GM13977 (cell line): Measurements from ENCODE around the gene CAPN2.

Experiments
- DNase-seq: peaks from one replicate; pipeline ENCODE4 v3.0.0; 2012; ENCODE audit warnings: low spot score
- CTCF ChIP-seq: IDR thresholded peaks from 2 replicates; pipeline ENCODE4 v1.5.1; 2012; ENCODE audit warnings: mild to moderate bottlenecking, control low read depth; ENCODE audit not compliant: insufficient read depth; ENCODE audit errors: extremely low read depth, missing control alignments
- in situ Hi-C: fragments of 300-500 bp; cut with MboI; formaldehyde crosslinking; loops from one replicate; pipeline ENCODE4 v1.12.0; 2022; ENCODE audit warnings: low sequenced_read_pairs, low pct_unique_long_range_greater_than_20kb, mixed read lengths, inconsistent platforms; ENCODE audit not compliant: unreplicated experiment

CAPN2 gene

GRCh38 chr1:223707256-223708000, 4.9 kb upstream of the CAPN2 start:
- no peak for TF ChIP-seq CTCF
- no peak for DNase-seq
- in situ Hi-C loops = no loop called here

GRCh38 chr1:223708001-223708359, 4.4 kb upstream of the CAPN2 start:
- no peak for TF ChIP-seq CTCF
- DNase-seq = no peak
- in situ Hi-C loops = no loop called here

DNA sequence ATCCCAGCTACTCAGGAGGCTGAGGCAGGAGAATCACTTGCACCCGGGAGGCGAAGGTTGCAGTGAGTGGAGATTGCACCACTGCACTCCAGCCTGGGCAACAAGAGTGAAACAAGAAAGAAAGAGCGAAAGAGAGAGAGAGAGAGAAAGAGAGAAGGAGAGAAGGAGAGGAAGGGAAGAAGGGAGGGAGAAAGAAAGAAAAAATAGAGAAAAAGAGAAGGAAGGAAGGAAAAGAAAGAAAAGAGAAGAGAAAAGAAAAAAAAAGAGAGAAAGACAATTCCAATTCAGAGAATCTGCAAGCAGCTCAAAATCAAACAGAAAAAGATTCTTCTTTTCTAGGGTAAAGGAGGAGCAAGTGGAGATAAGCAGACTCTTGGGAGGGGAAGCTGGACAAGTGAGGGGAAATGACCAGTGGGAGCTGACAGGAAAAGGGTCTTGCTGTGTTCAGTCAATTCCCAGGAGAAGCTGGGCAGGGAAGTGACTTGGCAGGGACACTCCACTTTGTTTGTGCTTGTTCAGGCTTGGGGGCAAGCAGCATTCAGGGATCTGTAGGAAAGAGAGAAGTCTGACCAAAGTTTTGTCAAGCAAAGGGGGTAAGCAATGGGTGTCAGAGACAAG, 3.6 kb upstream of the CAPN2 start:
- no peak for TF ChIP-seq CTCF

DNA sequence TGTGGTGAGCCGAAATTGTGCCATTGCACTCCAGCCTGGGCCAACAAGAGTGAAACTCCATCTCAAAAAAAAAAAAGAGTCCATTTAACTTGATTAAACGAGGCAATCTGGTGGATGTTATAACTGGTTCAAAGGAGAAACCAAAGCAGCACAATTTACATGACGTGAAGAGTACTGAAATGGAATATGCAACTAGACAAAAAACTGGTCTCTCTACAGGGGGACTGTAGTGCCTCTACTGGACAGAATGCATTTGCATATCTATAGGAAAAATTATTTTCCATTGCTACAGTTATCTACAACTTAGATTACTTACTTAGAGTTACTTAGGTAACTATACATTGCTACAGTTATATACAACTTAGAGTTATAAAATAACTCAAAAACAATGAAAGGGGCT, 2.7 kb upstream of the CAPN2 start:
- TF ChIP-seq CTCF = no peak
- in situ Hi-C loops = no loop called here
- DNase-seq = no peak

More for the DNA sequence above, 3.6 kb upstream of the CAPN2 start:
- DNase-seq = no peak
- in situ Hi-C loops = no loop called here

DNA sequence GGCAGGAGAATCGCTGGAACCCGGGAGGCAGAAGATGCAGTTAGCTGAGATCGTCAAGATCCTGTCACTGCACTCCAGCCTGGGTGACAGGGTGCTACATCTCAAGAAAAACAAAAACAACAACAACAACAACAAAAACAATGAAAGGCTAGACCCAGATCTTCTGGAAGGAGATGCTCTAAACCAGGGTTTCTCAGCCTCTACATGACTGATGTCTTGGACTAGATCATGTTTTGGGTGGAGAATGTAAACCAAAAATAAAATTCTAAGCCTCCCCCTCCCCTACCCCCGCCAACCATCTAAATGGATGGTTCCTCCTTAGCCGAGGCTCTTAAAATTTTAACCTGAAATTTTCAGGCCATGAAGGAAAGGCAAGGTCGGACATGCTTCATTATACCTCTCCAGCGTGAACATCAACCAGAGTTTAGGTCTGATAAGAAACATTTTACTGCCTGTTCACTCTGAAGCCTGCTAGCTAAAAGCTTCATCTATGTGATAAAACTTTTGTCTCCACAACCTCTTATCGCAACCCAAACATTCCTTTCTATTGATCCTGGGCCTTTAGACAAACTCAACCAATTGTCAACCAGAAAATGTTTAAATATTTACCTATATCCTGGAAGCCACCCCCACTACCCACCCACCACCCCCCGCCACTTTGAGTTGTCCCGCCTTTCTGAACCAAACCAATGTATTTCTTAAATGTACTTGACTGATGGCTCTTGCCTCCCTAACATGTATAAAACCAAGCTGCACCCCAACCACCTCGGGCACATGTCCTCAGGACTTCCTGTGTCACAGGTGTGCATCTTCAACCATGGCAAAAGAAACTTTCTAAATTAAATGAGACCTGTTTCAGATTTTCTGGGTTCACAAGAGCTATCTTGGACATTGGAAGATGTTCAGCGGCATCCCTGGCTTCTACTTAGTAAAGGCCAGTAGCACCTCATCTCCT, 1.9 kb upstream of the CAPN2 start:
- in situ Hi-C loops = no loop called here
- DNase-seq = no peak
- TF ChIP-seq CTCF = no peak

GRCh38 chr1:223711173-223711572, 1.2 kb upstream of the CAPN2 start:
- no peak for TF ChIP-seq CTCF
- no peak for DNase-seq
- in situ Hi-C loops = no loop called here
